Measurements from ENCODE around the gene ASF1B.

GRCh38 chr19:14114439-14114838 is 21.9 kb downstream of the ASF1B start:
- TF ChIP-seq POLR2A (IDR thresholded peaks at IDR 0.05; ENCODE audit: low read depth, low read length): no peak
- TF ChIP-seq GATA2 (IDR thresholded peaks at IDR 0.05; ENCODE audit: insufficient read depth, insufficient read length, low read depth, low read length): no peak
- TF ChIP-seq, protein P1, sequence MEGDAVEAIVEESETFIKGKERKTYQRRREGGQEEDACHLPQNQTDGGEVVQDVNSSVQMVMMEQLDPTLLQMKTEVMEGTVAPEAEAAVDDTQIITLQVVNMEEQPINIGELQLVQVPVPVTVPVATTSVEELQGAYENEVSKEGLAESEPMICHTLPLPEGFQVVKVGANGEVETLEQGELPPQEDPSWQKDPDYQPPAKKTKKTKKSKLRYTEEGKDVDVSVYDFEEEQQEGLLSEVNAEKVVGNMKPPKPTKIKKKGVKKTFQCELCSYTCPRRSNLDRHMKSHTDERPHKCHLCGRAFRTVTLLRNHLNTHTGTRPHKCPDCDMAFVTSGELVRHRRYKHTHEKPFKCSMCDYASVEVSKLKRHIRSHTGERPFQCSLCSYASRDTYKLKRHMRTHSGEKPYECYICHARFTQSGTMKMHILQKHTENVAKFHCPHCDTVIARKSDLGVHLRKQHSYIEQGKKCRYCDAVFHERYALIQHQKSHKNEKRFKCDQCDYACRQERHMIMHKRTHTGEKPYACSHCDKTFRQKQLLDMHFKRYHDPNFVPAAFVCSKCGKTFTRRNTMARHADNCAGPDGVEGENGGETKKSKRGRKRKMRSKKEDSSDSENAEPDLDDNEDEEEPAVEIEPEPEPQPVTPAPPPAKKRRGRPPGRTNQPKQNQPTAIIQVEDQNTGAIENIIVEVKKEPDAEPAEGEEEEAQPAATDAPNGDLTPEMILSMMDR (IDR thresholded peaks at IDR 0.05; ENCODE audit: extremely low read depth in 1 of 2, insufficient read depth in 1 of 2, low read depth in 1 of 2, low read length in 2 of 2): no peak
- TF ChIP-seq, protein P2, sequence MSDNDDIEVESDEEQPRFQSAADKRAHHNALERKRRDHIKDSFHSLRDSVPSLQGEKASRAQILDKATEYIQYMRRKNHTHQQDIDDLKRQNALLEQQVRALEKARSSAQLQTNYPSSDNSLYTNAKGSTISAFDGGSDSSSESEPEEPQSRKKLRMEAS (IDR thresholded peaks at IDR 0.05; ENCODE audit: insufficient read depth, insufficient read length): no peak
- TF ChIP-seq POLR2AphosphoS5 (IDR thresholded peaks at IDR 0.05; ENCODE audit: insufficient read depth, low read depth, low read length): no peak
- TF ChIP-seq JUN (IDR thresholded peaks at IDR 0.05; ENCODE audit: borderline replicate concordance, insufficient read depth, insufficient read length, low read depth): no peak
